Endothelial cell of coronary artery (primary cell): ENCODE results near the gene CENPF. TPM values are rescaled to one million over a fixed set of nuclear protein-coding genes. Genes with fewer than 3 reads are reported as not detected.

Experiments used
- total RNA-seq: library from RNA; depleted of rRNA; stranded (reverse); fragments of >200 nt; gene quantifications from 2 replicates; pipeline ENCODE4 v1.2.3, GENCODE V29; 2014

CENPF gene, protein sequence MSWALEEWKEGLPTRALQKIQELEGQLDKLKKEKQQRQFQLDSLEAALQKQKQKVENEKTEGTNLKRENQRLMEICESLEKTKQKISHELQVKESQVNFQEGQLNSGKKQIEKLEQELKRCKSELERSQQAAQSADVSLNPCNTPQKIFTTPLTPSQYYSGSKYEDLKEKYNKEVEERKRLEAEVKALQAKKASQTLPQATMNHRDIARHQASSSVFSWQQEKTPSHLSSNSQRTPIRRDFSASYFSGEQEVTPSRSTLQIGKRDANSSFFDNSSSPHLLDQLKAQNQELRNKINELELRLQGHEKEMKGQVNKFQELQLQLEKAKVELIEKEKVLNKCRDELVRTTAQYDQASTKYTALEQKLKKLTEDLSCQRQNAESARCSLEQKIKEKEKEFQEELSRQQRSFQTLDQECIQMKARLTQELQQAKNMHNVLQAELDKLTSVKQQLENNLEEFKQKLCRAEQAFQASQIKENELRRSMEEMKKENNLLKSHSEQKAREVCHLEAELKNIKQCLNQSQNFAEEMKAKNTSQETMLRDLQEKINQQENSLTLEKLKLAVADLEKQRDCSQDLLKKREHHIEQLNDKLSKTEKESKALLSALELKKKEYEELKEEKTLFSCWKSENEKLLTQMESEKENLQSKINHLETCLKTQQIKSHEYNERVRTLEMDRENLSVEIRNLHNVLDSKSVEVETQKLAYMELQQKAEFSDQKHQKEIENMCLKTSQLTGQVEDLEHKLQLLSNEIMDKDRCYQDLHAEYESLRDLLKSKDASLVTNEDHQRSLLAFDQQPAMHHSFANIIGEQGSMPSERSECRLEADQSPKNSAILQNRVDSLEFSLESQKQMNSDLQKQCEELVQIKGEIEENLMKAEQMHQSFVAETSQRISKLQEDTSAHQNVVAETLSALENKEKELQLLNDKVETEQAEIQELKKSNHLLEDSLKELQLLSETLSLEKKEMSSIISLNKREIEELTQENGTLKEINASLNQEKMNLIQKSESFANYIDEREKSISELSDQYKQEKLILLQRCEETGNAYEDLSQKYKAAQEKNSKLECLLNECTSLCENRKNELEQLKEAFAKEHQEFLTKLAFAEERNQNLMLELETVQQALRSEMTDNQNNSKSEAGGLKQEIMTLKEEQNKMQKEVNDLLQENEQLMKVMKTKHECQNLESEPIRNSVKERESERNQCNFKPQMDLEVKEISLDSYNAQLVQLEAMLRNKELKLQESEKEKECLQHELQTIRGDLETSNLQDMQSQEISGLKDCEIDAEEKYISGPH (N-terminal part only)
- 15.2 and 46.5 TPM in 2 replicates for total RNA-seq

DNA sequence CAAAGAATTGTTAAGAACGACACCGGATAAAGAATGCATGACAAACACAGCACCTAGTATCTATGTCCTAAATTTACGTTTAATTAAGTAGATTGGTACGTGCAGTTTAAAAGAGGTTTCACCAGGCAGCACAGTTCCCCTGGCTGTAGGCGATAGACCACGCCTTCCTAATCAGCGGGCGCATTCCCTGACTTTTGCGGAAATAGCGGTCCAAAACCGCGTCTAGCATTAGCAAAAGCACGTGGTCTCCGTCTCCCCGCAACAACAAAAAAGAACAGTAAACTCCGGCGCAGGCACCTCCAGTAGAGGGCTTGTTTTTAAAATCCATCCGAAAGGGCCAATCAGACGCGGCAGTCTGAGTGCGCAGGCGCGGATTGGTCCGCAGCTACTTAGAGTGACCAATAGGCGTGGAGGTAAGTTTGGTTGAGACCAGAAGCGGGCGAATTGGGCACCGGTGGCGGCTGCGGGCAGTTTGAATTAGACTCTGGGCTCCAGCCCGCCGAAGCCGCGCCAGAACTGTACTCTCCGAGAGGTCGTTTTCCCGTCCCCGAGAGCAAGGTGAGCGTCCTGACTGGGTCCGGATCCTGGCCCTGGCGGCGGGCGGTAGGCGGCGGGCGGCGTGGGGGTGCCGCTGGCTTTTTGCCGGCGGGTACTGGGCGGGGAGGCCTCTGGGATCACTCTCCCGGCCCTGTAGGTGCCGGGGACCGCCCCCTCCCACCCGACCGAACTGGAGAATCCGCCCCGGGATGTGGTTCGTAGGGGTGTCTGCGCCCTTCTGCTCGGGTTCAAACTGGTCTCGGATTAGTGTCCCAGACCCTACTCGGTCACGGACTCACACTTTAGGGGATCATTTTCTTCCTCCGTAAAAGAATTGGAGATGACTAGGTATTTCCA is at the start of gene CENPF:
Gene CENPF (plus strand): TSS at position 432 of the 894 bp plus-strand sequence. CDS start 10,560 bp downstream, outside the sequence.

Other genes starting within 250 kb of the CENPF start
- 70.3 and 75.4 TPM in 2 replicates for gene PTPN14, start 51.6 kb upstream of the CENPF start, total RNA-seq